PFSK-1 (cell line): ENCODE results near the gene CXXC5.

Source experiments
- FOXP2 ChIP-seq: optimal IDR thresholded peaks from 2 replicates; pipeline ENCODE3; 2011; ENCODE audit warnings: borderline replicate concordance, control low read depth, inconsistent platforms; ENCODE audit not compliant: insufficient read depth; ENCODE audit errors: extremely low read length, extremely low read depth
- POLR2AphosphoS5 ChIP-seq: IDR thresholded peaks from 2 replicates; pipeline ENCODE4 v1.6.1; 2012; ENCODE audit warnings: low read depth, mild to moderate bottlenecking, control low read depth, low read length, moderate library complexity
- SIN3A ChIP-seq: IDR thresholded peaks from 2 replicates; pipeline ENCODE4 v1.6.1; 2012; ENCODE audit warnings: mild to moderate bottlenecking, low read length, moderate library complexity, borderline replicate concordance; ENCODE audit not compliant: insufficient read depth
- TAF1 ChIP-seq: IDR thresholded peaks from 2 replicates; pipeline ENCODE4 v1.6.1; 2012; ENCODE audit warnings: low read length, control low read depth, borderline replicate concordance; ENCODE audit not compliant: insufficient read depth
- TF ChIP-seq, protein P1 (sequence below), 2 experiments: IDR thresholded peaks; 2 replicates each; pipeline versions ENCODE4 v1.6.1 to v1.8.0; 2011 to 2012; ENCODE audit warnings: low read depth in 2 of 2, low read length in 2 of 2, control low read depth in 1 of 2, inconsistent platforms in 1 of 2, mild to moderate bottlenecking in 1 of 2, moderate library complexity in 1 of 2; ENCODE audit not compliant: insufficient read depth in 1 of 2

The CXXC5 gene

DNA sequence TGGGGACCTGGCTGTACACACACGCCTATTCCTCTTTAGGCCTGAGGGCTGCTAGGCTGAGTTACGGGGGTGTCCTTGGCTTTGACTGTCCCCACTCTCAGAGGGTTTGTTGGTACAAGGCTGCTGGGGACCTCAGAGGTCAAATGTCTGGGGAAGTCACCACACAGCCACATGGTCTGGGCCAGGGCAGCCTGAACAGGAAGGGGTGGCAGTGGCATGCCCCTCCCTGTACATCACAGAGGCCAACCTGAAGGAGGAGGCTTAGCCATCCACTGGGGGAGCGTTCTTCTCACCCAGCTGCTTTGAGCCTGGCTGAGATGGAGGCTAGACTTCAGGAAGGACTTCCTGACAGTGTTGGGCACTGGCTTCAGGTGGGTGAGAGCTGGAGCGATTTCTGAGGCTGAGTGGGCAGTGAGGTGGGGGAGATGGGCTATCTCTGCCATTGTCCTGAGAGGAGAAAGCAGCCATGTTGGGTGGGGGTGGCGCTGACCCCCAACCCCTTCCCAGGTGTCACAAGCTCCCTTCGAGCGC is 36.3 kb downstream of the CXXC5 start:
- TF ChIP-seq SIN3A (no peak), POLR2AphosphoS5 (no peak), FOXP2 (no peak), TAF1 (no peak)
- TF ChIP-seq, protein P1, sequence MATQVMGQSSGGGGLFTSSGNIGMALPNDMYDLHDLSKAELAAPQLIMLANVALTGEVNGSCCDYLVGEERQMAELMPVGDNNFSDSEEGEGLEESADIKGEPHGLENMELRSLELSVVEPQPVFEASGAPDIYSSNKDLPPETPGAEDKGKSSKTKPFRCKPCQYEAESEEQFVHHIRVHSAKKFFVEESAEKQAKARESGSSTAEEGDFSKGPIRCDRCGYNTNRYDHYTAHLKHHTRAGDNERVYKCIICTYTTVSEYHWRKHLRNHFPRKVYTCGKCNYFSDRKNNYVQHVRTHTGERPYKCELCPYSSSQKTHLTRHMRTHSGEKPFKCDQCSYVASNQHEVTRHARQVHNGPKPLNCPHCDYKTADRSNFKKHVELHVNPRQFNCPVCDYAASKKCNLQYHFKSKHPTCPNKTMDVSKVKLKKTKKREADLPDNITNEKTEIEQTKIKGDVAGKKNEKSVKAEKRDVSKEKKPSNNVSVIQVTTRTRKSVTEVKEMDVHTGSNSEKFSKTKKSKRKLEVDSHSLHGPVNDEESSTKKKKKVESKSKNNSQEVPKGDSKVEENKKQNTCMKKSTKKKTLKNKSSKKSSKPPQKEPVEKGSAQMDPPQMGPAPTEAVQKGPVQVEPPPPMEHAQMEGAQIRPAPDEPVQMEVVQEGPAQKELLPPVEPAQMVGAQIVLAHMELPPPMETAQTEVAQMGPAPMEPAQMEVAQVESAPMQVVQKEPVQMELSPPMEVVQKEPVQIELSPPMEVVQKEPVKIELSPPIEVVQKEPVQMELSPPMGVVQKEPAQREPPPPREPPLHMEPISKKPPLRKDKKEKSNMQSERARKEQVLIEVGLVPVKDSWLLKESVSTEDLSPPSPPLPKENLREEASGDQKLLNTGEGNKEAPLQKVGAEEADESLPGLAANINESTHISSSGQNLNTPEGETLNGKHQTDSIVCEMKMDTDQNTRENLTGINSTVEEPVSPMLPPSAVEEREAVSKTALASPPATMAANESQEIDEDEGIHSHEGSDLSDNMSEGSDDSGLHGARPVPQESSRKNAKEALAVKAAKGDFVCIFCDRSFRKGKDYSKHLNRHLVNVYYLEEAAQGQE (IDR thresholded peaks at IDR 0.05; ENCODE audit: insufficient read depth in 1 of 2, low read depth in 2 of 2, low read length in 2 of 2): no peak

DNA sequence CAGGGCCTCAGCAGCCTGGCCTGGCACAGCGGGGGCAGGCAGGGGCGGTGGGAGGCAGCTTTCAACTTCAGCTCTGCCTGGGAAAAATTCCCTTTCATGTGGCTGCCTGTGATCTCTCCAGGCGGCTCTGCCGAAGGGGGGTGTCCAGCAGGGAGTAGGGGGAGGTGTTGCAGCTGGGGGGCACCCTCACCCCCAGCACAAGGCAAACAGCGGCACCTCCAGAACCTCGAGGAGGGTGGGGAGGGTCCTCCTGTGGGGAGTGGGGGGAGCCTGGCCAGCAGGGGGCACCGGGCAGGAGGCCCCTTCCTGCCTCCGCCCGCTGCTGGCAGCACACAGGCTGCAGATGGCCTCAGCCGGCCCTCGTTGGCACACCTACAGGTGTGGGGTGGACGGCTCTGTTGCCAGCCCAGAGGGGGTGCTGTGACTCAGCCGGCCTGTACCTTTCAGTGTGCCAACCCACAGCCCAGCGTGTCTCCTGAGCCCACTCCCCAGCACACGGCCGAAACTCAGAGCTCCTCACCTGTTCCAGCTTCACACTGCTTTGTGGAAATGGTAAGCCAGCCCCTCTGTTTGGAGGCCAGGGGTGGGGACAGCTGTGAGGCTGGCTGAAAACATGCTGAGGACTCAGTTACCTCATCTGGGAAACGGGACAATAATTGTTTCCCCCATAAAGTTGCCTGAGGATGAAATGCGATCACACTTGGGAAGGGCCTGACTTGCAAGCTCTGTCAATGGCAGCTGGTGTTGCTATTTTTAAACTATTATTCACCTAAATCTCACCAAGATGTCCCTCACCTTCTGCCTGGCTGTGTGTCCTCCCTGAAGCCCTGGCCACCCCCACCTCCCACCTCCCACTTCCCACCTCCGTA is 37.0 kb downstream of the CXXC5 start:
- TF ChIP-seq SIN3A: no peak
- TF ChIP-seq FOXP2: no peak
- TF ChIP-seq, protein P1 (IDR thresholded peaks at IDR 0.05; ENCODE audit: insufficient read depth in 1 of 2, low read depth in 2 of 2, low read length in 2 of 2): no peak
- no peak for TF ChIP-seq POLR2AphosphoS5
- TF ChIP-seq TAF1: no peak

DNA sequence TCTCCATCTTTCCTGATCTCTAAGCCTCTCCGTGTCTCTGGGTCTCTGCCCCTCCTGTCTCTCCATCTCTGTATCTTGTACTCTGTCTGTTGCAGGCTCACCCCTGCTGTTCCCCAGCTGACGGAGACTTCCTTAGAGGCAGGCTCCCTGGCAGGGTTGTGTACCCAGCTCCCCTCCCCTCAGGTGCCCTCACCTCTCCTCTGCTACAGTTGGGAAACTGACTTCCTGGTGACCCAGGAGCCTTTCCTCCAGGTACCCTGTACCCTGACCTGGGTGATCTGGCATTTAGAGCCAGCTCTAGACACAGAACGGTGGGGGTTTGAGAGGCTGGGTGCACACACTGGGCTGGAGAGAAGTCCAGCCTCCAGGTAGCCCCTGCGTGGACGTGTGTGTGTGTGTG is 37.7 kb downstream of the CXXC5 start:
- no peak for TF ChIP-seq POLR2AphosphoS5
- TF ChIP-seq SIN3A: no peak
- TF ChIP-seq TAF1: no peak
- no peak for TF ChIP-seq FOXP2
- TF ChIP-seq, protein P1 (IDR thresholded peaks at IDR 0.05; ENCODE audit: insufficient read depth in 1 of 2, low read depth in 2 of 2, low read length in 2 of 2): no peak

DNA sequence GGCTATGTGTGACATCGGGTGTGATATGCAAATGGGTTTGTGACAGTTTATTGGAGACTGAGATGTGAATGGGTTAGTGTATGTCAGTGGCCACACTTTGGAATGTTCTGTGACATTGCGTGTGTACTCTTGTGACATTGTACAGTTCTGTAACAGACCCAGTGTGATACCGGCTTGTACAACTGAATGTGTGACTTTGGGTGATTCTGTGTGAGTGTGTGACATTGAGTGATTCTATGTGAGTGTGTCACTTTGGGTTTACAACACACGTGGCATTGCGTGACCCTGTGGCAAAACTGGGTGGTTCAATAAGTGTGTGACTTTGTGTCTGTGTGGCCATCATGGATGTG is 38.2 kb downstream of the CXXC5 start:
- no peak for TF ChIP-seq SIN3A
- TF ChIP-seq POLR2AphosphoS5: no peak
- no peak for TF ChIP-seq TAF1
- TF ChIP-seq FOXP2: no peak
- TF ChIP-seq, protein P1 (IDR thresholded peaks at IDR 0.05; ENCODE audit: insufficient read depth in 1 of 2, low read depth in 2 of 2, low read length in 2 of 2): no peak
